Left ventricle myocardium inferior (tissue), 1 donor: ENCODE measurements around the gene PDIA3. TPM values are rescaled to one million over a fixed set of nuclear protein-coding genes. Genes with fewer than 3 reads are reported as not detected.
"Not testable (repeated sequence)": the region's sequence is repeated elsewhere in the genome, so short reads cannot be mapped to it uniquely, and the experiment has no call there.

ENCODE experiments used
- DNase-seq: peaks from one replicate; pipeline ENCODE4 v3.0.0-alpha.2; 2020
- H3K27ac ChIP-seq: fragments of 200-600 bp; replicated peaks from 2 replicates; pipeline ENCODE4 v1.8.0; 2021
- H3K27me3 ChIP-seq: fragments of 200-600 bp; 2 replicates; pipeline ENCODE4 v1.8.0; 2021; ENCODE audit warnings: low read depth
- H3K36me3 ChIP-seq: fragments of 200-600 bp; 2 replicates; pipeline ENCODE4 v1.8.0; 2021
- H3K4me1 ChIP-seq: fragments of 200-600 bp; 2 replicates; pipeline ENCODE4 v1.8.0; 2021
- H3K4me3 ChIP-seq: fragments of 200-600 bp; 2 replicates; pipeline ENCODE4 v1.8.0; 2021; ENCODE audit warnings: mild to moderate bottlenecking, moderate library complexity
- H3K9me3 ChIP-seq: fragments of 200-600 bp; replicated peaks from 2 replicates; pipeline ENCODE4 v1.8.0; 2021
- intact Hi-C: fragments of 100-400 bp; cut with micrococcal nuclease; formaldehyde crosslinking; loops from one replicate; pipeline ENCODE4 v1.11.0; 2022
- total RNA-seq: library from RNA; stranded (reverse); fragmentation: NEBNext Ultra II Directional; extraction: Animal tissue kit (Norgen Biotek cat#: 25700); gene quantifications from one replicate; pipeline ENCODE4 v1.2.1, GENCODE V29; 2021
- TF ChIP-seq, protein P1 (sequence below): fragments of 200-600 bp; IDR thresholded peaks from 2 replicates; pipeline ENCODE4 v1.8.0; 2021; ENCODE audit warnings: antibody characterized with exemption, mild to moderate bottlenecking, borderline replicate concordance
- donor health status: DM: no; HTN: yes; CAD: no; lungs with severe emphysema.

The PDIA3 gene
- total RNA-seq, 1 donor from 2014 or later: 154 TPM

DNA sequence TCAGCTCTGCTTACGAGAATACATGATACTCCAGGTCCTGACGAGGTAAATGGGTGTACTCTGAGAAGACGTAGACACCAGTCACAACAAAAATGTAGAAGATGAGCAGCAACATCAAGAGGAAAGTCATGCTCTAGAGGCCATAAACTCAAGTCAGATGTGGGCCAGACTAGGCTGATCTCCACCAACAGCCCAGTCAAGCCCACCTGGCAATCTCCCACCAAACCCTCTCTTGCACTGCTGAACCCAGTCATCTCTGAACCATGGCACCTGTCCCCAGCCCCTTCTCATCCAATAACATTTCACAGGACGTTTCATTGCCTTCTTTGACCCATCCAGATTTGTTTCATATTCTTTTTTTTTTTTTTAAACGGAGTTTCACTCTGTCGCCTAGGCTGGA lies 10.8 kb upstream of the PDIA3 start:
- no peaks in the 10 kb centered on the region for H3K4me1 ChIP-seq
- no peak overlapping the region for H3K27ac ChIP-seq
- TF ChIP-seq, protein P1, sequence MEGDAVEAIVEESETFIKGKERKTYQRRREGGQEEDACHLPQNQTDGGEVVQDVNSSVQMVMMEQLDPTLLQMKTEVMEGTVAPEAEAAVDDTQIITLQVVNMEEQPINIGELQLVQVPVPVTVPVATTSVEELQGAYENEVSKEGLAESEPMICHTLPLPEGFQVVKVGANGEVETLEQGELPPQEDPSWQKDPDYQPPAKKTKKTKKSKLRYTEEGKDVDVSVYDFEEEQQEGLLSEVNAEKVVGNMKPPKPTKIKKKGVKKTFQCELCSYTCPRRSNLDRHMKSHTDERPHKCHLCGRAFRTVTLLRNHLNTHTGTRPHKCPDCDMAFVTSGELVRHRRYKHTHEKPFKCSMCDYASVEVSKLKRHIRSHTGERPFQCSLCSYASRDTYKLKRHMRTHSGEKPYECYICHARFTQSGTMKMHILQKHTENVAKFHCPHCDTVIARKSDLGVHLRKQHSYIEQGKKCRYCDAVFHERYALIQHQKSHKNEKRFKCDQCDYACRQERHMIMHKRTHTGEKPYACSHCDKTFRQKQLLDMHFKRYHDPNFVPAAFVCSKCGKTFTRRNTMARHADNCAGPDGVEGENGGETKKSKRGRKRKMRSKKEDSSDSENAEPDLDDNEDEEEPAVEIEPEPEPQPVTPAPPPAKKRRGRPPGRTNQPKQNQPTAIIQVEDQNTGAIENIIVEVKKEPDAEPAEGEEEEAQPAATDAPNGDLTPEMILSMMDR: no peak
- no peaks in the 10 kb centered on the region for H3K36me3 ChIP-seq
- H3K4me3 ChIP-seq: no peak overlapping the region
- DNase-seq: no peak
- H3K9me3 ChIP-seq: no peaks in the 10 kb centered on the region
- intact Hi-C loops: no loop called here
- no peaks in the 10 kb centered on the region for H3K27me3 ChIP-seq

DNA sequence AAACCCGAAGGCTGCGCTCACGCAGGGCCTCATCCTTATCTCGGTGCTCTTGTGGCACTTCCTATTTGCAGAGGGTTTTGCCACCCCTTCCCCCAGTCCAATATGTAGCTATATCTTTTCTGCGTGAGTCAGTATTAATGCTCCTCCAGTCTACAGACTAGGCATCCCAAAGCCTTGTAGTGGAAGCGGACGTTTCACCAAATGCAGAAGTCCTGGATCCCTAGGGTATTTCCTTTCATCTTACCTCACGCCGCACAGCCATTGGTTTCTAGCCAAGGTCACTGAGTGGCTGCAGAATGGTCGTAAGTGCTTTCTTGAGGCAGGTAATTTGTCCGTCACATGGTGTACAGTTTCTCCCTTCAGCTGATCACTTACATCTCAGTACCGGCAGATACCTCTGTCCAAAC lies 668 bp downstream of the PDIA3 start:
- DNase-seq, H3K9me3 ChIP-seq, H3K27me3 ChIP-seq, intact Hi-C loops, H3K36me3 ChIP-seq: not testable (repeated sequence)
- Histone ChIP-seq H3K4me3 (peak overlapping the region; percentile 88), H3K27ac (peak overlapping the region; percentile 94), H3K4me1 (peaks cover 63% of the 10 kb centered on the region)

DNA sequence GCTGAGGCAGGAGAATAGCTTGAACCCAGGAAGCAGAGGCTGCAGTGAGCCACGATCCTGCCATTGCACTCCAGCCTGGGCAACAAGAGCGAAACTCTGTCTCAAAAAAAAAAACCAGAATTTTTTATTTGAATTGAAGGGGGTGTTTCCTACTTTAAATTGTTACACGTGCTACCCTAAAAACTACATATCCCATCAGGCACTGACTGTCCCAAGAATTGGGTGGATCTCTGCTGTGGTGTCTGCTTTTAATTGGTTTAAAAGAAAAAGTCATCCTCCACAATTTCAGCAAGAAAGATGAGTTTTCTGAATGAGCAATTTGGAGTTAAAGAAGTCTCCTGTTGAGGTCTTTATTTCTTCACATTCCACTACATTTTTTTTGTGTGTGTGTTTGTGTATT lies 2.1 kb downstream of the PDIA3 start:
- DNase-seq: no peak
- H3K4me3 ChIP-seq: peak overlapping the region; percentile 88
- TF ChIP-seq, protein P1: no peak
- intact Hi-C loops: no loop called here
- peak overlapping the region; percentile 2 for H3K27ac ChIP-seq
- no peaks in the 10 kb centered on the region for H3K27me3 ChIP-seq
- peaks cover 77% of the 10 kb centered on the region for H3K4me1 ChIP-seq
- peaks cover 6% of the 10 kb centered on the region for H3K36me3 ChIP-seq
- no peaks in the 10 kb centered on the region for H3K9me3 ChIP-seq

DNA sequence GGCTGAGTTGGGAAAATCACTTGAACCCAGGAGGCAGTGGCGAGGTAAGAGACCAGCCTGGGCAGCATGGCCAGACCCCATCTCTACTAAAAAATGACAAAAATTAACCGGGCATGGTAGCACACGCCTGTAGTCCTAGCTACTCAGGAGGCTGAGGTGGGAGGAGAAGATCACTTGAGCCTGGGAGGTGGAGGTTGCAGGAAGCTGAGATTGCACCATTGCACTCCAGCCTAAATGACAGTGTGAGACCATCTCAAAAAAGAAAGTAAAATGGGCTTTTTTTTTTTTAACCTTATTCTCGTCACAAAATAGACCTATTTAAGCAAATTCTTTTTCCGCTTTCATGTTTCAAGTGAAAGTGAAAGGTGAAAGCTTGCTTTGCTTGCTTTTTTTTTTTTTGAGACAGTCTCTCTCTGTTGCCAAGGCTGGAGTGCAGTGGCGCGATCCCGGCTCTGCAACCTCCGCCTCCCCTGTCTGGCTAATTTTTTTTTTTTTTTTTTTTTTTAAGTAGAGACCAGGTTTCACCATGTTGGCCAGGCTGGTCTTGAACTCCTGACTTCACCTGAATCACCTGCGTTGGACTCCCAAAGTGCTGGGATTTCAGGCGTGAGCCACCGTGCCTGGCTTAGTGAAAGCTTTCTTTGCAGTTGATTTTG lies 3.6 kb downstream of the PDIA3 start:
- H3K4me3 ChIP-seq: peak overlapping the region; percentile 27
- no peak for DNase-seq
- TF ChIP-seq, protein P1: no peak
- peaks cover 21% of the 10 kb centered on the region for H3K36me3 ChIP-seq
- H3K27me3 ChIP-seq: no peaks in the 10 kb centered on the region
- intact Hi-C loops: no loop called here
- peaks cover 79% of the 10 kb centered on the region for H3K4me1 ChIP-seq
- H3K27ac ChIP-seq: peak overlapping the region; percentile 23
- no peaks in the 10 kb centered on the region for H3K9me3 ChIP-seq

DNA sequence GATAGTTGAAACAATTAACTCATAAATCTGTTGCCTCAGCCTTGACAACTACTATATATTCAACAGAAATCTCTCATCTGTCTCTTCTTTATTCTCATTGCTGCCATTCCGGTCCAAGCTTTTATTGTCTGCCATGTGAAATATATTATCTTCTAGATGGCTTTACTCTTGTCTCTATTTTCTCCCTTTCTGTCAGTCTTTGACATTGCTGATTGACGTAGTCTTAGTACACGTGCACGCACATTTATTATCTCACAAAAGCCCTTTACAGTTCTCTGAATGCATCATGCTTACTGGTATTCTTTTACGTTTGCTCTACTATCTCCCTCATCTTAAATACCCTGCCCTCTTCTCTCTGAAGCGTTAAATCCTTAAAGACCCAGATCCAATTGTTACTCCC lies 5.6 kb downstream of the PDIA3 start:
- no peak for DNase-seq
- H3K36me3 ChIP-seq: peaks cover 42% of the 10 kb centered on the region
- H3K4me1 ChIP-seq: peaks cover 72% of the 10 kb centered on the region
- intact Hi-C loops: no loop called here
- H3K27ac ChIP-seq: no peak overlapping the region
- no peak overlapping the region for H3K4me3 ChIP-seq
- no peaks in the 10 kb centered on the region for H3K27me3 ChIP-seq
- no peaks in the 10 kb centered on the region for H3K9me3 ChIP-seq
- TF ChIP-seq, protein P1: no peak

DNA sequence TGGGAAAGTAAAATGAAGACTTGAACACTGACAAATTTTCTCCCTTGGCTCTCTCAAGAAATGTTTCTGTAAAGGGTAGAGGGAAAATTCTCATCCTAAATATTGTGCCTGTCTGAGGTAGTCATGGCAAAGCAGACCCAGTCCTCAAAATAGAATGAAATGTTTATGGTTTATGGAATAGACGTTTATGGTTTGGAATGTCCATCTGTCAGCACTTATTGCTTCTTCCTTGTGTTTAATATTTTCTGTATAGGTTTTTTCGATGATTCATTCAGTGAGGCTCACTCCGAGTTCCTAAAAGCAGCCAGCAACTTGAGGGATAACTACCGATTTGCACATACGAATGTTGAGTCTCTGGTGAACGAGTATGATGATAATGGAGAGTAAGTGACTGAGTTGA lies 16.6 kb downstream of the PDIA3 start:
- DNase-seq: no peak
- H3K27me3 ChIP-seq: no peaks in the 10 kb centered on the region
- no peak overlapping the region for H3K27ac ChIP-seq
- H3K36me3 ChIP-seq: peaks cover 100% of the 10 kb centered on the region
- no peak overlapping the region for H3K4me3 ChIP-seq
- no peaks in the 10 kb centered on the region for H3K9me3 ChIP-seq
- TF ChIP-seq, protein P1: no peak
- intact Hi-C loops: no loop called here
- H3K4me1 ChIP-seq: peaks cover 9% of the 10 kb centered on the region
